Kidney epithelial cell (primary cell): Measurements from ENCODE around the gene LMO3. TPM values are rescaled to one million over a fixed set of nuclear protein-coding genes. Genes with fewer than 3 reads are reported as not detected.

Experiments
- DNase-seq: peaks from one replicate; pipeline ENCODE4 v3.0.0-alpha.2; 2010; ENCODE audit warnings: low read depth
- H3K27me3 ChIP-seq: 2 replicates; pipeline ENCODE4 v1.6.0; 2011; ENCODE audit warnings: low read length; ENCODE audit not compliant: control insufficient read depth, insufficient read depth
- H3K36me3 ChIP-seq: 2 replicates; pipeline ENCODE4 v1.5.1; 2011; ENCODE audit warnings: low read length; ENCODE audit not compliant: control insufficient read depth, insufficient read depth
- H3K4me3 ChIP-seq: 2 replicates; pipeline ENCODE4 v1.5.1; 2011; ENCODE audit warnings: low read depth, mild to moderate bottlenecking, control low read depth, low read length
- CTCF ChIP-seq: IDR thresholded peaks from 2 replicates; pipeline ENCODE4 v1.5.1; 2011; ENCODE audit warnings: mild to moderate bottlenecking, moderate library complexity, low read length, control low read depth, inconsistent platforms; ENCODE audit not compliant: insufficient read depth, poor library complexity, severe bottlenecking
- total RNA-seq: library from RNA; depleted of rRNA; stranded (reverse); fragments of >200 nt; gene quantifications from 2 replicates; pipeline ENCODE4 v1.2.3, GENCODE V29; 2015

Gene LMO3
- total RNA-seq, 1 donor from 2014 or later, result not detected

- DNase-seq, result no peak
- Histone ChIP-seq H3K36me3 (no peaks in the 10 kb centered on the region), H3K27me3 (peaks cover 2% of the 10 kb centered on the region), H3K4me3 (no peak overlapping the region)
- no peak for TF ChIP-seq CTCF
These were observed 43.5 kb downstream of the LMO3 start for GRCh38 chr12:16562435-16562834.

- no peak for DNase-seq
- TF ChIP-seq CTCF, result no peak
- Histone ChIP-seq H3K4me3 (no peak overlapping the region), H3K27me3 (peaks cover 2% of the 10 kb centered on the region), H3K36me3 (no peaks in the 10 kb centered on the region)
These were observed 45.7 kb downstream of the LMO3 start for GRCh38 chr12:16560273-16560672.

- H3K27me3 ChIP-seq, result no peaks in the 10 kb centered on the region
- no peak for DNase-seq
- H3K36me3 ChIP-seq, result no peaks in the 10 kb centered on the region
- no peak overlapping the region for H3K4me3 ChIP-seq
- TF ChIP-seq CTCF, result no peak
These were observed 50.3 kb downstream of the LMO3 start for GRCh38 chr12:16555630-16556029.

GRCh38 chr12:16553457-16553856, 52.5 kb downstream of the LMO3 start:
- DNase-seq, result no peak
- no peak for TF ChIP-seq CTCF
- Histone ChIP-seq H3K27me3 (no peaks in the 10 kb centered on the region), H3K36me3 (no peaks in the 10 kb centered on the region), H3K4me3 (no peak overlapping the region)

DNA sequence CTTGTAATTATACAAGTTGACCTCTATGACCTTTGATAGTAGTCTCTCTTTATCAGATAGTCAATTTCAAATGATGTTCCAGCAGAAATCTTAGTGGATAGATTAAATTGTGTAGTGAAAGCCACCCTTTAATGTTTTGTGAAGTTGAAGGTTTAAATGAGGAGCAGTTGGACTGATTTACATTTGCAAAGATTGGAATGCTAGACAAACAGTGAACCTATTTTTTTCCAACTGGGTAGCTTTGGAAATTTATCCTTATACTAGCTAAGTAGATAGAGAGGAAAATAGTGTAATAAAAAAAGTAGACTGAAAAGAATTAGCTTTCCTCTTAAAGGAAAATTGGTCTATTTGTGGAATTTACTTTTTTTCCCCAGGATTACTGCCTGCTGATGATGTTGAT, 53.7 kb downstream of the LMO3 start:
- no peaks in the 10 kb centered on the region for H3K27me3 ChIP-seq

DNA sequence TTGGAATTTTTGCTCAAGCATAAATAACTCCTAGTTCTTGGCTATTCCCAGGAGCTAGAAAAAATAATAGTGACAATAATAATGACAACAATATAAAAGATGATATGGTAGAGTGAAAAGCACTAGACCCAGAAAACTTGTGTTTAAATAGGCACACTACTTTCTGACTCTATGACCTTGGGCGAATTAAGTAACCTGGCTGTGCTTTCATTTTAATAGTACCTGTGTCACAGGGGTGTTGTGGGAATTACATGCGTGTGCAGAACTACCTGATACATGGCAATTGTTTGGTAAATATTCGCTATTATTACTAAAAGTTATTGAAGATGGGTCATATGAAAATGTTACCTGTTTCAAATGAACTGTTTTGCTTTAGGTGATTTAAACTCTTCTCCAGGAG, 60.1 kb downstream of the LMO3 start:
- H3K27me3 ChIP-seq, result no peaks in the 10 kb centered on the region
- TF ChIP-seq CTCF, result no peak
- no peak overlapping the region for H3K4me3 ChIP-seq
- H3K36me3 ChIP-seq, result no peaks in the 10 kb centered on the region
- DNase-seq, result no peak

More for the DNA sequence above, 53.7 kb downstream of the LMO3 start:
- DNase-seq, result no peak
- TF ChIP-seq CTCF, result no peak
- no peak overlapping the region for H3K4me3 ChIP-seq
- H3K36me3 ChIP-seq, result no peaks in the 10 kb centered on the region
